Activated CD8-positive, alpha-beta memory T cell treated with anti-CD3 and anti-CD28 coated beads, Interleukin-2, amount 50 U/mL, for 48 hours (primary cell): ENCODE results near the gene TRAPPC4.
"Not testable (repeated sequence)": the region's sequence is repeated elsewhere in the genome, so short reads cannot be mapped to it uniquely, and the experiment has no call there.

Experiments used
- DNase-seq: peaks from one replicate; pipeline ENCODE4 v3.0.0-alpha.2; 2020

TRAPPC4 gene

DNA sequence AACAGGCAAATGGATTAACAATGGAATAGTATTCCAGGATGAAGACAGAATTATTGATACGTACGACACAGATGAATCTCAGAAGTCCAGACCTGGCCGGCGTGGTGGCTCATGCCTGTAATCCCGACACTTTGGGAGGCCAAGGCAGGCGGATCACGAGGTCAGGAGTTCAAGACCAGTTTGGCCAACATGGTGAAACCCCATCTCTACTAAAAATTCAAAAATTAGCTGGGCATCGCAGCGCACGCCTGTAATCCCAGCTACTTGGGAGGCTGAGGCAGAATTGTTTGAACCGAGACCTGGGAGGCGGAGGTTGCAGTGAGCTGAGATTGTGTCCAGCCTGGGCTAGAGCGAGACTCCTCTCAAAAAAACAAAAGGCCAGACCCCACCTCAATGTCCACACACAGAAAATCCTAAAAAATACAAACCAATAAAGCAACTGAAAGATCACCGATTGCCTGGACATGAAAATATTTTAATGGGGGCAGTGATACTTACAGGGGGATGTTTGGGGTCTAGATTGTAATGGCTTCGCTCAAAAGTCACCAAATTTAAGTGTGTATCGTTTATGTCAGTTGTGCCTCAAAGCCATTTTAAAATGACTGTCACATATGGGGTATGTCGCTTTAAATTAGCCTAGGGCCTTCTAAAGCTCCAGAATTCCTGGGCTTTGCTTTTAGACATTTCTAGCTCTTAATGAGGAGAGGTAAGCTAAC is 4.2 kb upstream of the TRAPPC4 start:
- DNase-seq = no peak

DNA sequence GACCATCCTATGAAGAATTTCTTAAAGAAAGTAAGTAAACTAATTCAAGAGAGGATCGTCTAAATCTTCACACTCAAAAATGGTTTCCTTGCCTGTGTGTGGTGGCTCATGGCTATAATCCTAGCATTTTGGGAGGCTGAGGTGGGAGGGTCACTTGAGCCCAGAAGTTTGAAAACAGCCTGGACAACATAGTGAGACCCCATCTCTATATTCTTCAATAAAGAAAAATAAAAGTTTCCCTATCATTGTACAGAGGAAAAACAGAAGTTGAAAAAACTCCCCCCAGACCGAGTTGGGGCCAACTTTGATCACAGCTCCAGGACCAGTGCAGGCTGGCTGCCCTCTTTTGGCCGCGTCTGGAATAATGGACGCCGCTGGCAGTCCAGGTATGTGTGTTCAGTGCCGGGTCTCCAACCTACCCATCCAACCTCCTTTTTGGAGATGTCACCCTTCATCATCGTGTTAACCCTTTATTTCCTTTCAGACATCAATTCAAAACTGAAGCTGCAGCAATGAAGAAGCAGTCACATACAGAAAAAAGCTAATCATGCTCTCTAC is 3.4 kb upstream of the TRAPPC4 start:
- DNase-seq = no peak

DNA sequence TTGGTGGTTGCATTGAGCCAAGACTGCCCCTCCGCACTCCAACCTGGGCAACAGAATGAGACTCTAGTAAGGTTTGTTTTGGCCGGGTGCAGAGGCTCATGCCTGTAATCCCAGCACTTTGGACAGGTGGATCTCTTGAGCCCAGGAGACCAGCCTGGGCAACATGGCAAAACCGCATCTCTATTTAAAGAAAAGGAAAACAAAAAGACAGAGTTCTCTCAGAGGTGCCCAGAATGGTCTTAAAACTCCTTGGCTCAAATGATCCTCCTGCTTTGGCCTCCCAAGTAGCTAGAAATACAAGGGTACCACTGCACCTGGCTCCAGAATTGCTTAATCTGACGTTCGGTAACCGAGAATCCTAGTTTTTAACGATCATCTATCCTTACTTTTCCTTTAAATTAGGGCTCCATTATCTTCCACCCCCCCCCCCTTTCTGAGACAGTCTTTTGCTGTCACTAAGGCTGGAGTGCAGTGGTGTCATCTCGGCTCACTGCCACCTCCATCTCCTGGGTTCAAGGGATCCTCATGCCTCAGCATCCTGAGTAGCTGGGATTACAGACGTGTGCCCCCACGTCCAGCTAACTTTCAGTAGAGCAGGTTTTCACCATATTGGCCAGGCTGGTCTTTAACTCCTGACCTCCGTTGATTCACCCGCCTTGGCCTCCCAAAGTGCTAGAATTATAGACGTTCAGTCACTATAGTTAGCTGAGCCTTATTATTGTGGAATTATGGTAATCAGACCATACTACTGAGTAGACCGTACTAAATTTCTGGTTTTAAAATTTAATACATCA is 2.2 kb upstream of the TRAPPC4 start:
- no peak for DNase-seq

DNA sequence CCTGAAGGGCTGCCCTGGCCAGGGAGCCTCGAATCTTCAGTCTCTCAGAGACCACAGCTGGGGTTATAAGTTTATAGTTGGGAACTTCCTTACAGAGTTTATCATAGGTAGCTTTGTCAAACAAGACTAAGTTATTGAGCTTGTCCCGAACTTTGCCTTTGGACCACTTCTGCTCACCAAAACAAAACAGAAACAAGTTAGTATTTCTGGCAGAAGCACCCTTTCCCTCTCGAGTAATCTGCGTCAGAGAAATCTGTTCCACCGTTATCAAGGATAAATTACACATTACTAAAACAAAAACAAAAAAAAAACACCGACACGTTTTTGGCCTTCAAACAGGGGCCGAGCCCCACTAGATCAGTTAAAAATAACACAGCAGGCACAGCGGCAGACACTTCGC is 1.2 kb upstream of the TRAPPC4 start:
- not testable (repeated sequence) for DNase-seq

DNA sequence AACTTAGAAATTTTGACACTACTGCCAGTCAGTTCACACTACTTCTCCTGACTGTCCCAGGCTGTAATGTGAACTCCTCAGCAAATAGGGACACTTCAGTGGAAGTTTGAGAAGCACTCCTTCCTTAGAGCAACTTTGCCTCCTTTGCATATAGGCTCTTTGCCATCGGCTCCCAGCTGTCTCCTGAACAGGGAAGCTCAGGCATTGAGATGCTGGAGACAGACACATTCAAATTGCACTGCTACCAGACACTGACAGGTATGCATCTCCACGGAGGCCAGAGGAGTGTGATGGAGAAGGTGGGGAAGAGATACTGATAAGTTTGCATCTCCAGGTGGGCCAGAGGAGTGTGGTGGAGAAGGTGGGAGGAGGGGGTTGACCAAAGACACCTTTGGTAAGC is 1.4 kb downstream of the TRAPPC4 start:
- DNase-seq = no peak

DNA sequence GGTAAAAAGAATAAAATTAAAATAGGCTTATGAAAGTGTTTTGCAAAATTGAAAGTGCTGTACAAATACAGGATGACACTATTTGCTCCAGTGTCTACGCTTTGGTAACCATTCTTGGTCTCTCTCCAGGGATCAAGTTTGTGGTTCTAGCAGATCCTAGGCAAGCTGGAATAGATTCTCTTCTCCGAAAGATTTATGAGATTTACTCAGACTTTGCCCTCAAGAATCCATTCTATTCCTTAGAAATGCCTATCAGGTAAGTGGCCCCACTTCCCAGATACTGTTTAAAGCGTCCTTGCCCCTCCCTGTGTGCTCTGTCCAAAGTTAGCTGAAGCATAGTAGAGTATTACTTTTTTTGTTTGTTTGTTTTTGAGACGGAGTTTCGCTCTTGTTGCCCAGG is 3.1 kb downstream of the TRAPPC4 start:
- DNase-seq = no peak

DNA sequence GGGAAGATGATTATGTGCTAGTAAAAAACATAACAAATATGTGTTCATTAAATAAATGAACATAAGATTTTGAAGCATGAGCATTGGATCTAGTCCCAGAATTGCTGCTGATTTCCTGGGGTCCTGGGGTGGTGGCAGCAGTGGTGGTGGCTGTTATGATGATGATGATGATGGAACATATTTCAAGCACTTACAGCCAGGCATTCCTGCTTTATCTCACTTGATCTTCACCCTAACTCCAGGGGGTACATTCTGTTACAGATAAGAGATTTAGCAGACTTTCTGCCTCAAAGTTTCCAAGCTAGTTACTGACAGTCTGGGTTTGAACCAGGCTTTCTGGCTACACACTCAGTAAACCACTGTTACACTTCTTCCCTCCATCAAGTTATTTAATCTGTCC is 5.2 kb downstream of the TRAPPC4 start:
- DNase-seq = no peak

DNA sequence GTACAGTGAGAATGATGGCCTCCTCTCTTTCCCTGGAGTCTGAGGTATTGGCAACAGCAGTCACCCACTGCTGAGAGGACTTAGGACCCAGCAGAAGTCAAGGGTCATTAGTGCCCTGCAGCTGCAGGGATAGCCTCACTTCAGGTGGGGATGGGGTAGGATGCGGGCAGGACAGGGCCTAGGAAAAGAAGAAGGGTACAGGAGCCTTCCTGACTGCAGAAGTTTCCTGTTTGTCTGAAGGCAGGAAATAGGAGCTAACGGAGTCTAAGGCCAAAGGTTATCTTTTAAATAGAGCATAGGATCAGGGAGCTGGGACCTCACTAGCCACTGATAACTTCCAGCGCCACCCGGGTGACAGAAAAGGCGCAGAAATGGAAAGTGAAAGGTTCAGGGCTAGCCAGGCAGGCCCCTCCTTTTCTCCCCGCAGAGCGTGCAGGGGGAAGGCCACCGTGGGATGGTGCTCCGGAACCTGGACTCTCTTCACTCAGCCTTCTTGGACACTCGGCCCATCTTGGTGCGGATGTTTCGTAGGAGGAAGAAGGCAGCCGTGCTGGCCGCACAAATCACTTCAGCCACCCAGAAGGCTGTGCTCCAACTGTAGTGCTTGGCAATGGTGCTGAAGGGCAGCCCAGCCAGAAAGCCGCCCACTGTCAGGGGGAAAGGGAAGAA is 6.0 kb downstream of the TRAPPC4 start:
- no peak for DNase-seq

DNA sequence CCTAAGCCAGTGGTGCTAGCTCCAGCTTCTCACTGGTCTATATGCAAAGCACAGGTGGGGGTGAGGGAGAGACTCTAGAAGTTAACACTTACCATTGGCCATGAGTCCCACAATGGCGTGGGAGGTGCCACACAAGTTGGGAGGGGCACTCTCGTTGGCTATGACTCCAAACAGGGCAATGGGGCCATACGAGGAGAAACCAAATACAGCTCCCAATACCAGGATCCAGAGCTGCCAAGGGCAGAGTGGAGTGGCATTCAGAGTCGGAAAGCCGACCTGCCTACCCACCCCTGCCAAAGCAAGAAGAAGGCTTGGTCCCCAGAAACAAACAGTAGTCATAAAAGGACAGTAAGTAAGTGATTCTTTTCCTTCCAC is 6.5 kb downstream of the TRAPPC4 start:
- DNase-seq = no peak

DNA sequence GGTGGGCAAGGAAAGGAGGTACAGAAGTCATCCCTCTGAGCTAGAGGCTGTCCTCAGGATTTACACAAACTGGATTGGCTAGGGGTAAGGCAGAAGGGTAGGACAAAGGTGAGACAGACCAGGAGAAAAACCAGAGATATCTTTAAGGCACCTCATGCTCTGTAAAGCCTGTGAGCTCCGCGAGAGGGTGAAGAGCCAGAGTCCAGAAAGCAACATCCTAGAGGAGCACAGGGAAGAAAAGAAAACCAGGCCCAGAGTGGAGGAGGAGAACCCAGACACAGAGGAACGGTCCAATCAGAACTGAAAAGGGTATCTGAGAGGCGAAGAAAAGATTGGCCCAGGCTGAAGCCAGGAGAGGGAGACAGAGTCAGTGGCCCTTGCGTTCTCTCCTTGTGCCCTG is 7.0 kb downstream of the TRAPPC4 start:
- no peak for DNase-seq

DNA sequence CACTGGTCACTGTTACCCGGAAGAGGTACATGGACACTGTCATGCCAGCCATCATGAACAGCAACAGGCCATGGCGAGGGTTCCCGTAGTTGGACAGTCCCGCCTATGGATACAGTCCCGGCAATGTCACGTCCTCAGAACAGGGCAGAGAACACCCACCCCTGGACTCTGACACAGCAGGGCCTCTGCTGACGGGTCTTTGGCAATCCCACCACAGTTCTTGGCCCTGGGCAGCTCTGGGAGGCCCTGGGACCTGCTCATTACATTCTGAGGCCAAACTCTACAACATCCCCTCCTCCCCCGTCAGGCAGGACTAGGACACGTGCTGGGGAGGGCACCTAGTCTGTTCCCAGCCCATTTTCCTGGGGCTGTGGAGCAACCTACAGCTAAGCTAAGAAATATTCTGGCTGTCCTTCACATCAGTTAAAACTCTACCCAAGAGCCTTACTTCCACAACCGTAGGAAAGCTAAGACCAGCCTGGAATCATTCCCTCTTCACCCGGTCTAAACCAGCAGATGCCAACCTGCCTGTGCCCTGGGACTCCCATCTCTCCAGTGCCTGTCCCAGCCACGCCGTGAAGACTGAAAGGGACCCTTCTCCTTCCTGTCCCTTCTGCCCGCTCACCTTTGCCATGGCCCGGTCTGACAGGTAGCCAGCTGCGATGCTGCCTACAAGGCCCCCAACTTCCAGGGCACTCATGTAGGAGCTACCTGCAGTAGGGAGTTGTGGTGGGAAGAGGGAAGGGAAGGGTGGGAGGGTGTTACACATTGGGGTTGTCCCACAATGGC is 7.6 kb downstream of the TRAPPC4 start:
- DNase-seq = no peak

DNA sequence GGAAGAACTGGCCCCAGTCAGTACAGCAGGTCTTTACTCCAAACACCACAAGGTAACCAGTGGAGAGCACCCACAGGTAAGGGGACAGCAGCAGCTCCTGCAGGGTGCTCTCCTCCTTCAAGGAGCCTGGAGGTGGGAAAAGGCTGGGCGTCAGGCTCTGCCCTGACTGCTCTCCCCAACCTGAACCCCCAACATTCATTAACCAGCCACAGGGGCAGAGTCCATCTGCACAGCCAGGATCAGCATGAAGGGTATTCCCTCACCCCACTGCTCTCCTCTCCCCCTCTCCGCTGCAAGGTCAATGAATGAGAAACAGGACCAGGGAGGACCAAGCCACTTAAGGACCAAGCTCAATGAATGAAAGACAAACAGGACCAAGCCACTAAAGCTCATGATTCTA is 8.4 kb downstream of the TRAPPC4 start:
- no peak for DNase-seq

DNA sequence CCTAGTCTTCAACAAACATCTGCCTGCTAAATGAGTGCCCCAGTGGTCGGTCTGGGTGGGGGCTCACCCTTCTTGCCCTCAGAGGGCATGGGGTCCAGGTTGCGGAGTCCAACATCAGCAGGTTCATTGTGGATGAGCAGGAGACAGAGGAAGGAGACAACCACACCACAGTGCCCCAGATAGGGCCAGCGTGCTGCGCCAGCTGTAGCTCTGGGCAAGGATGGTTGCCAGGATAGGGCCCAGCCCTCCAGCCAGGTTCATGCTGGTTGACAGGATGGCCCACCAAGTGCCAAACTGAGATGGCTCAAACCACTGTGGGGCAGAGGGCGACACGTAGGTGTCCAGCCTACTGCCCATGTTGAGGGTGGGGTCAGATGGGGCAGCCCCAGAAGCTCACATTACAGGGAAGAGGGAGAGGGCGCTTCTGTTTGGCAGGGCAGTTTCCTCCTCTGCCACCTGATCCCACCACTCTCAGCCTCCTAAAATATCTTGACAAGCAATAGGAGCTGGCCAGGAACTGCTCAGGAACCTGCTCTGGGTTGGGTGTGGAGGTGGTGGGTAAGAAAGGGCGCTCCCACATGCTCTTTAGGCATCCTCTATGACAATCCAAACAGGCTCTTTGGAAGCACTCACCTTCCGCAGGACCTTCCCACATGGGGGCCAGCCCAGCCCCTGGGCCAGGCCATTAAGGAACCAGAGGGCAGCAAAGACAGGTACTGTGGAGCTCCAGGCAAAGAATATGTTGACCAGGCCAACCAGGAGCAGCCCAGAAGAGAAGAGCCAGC is 9.2 kb downstream of the TRAPPC4 start:
- no peak for DNase-seq

DNA sequence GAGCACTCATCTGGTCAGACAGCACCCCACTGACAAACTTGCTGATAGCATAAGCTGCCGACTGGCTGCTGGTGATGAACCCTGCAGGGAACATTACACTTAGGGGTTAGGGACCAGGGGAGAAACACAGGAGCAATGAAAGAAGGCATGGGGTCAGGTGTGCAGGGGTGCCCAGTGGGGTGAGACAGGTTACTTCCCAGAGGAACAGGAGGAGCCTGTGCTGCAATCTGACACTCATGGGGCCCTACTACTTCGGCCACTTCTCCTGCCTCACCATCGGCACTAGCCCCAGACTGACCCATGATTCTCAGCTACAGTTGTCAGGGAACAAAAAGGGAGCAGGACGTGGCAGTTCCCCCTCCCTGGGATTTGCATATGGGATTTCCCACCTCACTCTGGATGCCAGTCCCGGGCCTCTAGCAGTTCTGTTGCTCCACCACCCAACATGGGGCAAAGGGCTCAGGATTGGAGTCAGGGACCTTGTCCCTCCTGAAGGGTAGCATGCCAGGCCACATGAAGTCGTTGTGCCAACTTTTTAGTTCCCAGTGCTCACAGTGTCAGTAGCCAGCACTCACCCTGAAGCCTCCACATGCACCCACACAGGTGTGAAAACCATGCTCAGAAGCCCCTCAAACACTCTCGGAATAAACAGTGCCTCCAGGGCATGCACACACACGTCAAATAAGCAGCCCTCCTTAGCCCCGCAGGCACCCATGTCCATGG is 9.9 kb downstream of the TRAPPC4 start:
- no peak for DNase-seq

DNA sequence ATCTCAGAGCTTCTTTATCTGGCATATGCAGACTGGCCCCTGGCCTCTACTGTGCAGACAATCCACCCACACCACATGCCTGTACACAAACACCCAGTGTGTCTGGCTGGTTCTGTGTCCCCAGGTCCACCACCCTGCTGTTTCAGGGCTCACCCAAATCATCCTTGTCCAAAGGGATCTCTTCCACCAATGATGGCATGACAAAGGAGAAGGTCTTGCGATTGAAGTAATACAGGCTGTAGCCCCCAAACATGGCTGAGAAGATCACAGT is 10.4 kb downstream of the TRAPPC4 start:
- no peak for DNase-seq

DNA sequence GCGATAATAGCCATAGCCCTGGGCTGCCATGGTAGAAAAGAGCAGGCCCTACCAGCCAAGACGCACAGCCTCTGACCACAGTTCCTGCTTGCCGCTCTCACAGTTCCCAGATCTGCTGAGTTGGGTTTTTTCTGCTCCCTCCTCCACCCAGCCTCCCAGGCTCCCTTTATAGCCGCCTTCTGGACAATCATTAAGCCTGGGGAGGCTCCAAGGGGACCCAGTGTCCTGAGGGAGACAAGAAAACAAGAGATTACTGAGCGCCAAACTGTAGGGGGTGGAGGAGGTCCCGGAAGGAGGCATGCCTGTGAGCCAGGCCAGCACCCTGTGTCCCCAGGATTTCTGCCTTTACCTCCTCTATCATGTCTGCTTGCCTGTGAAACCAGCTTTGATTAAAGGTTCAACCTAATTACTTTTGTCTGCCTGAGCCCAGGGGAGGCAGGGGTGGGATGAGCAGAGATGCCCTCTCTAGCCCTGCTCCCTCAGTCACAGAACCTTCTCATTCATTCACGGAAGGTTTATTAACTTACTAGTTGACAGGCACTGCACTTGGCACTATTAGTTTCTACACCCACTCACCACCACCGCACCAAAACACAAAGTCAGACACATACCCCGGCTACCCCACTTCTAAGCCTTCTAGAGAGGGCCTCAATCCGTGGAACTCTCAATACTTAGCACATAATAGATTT is 10.9 kb downstream of the TRAPPC4 start:
- DNase-seq = no peak

DNA sequence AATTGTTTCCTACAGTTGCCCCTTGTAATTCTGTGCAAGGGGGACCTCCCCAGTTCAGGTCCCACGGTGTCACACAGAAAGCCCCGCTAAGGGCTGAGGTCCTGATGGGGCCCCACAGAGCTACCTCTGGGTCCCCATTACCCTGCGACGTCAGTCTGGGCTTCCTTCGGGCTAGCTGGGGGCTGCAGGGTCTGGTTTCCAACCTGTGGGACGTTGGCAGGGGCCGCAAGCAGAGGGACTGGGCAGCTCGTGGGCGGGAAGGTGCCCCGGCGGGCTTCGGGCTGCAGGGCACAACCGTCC is 11.4 kb downstream of the TRAPPC4 start:
- DNase-seq = no peak

DNA sequence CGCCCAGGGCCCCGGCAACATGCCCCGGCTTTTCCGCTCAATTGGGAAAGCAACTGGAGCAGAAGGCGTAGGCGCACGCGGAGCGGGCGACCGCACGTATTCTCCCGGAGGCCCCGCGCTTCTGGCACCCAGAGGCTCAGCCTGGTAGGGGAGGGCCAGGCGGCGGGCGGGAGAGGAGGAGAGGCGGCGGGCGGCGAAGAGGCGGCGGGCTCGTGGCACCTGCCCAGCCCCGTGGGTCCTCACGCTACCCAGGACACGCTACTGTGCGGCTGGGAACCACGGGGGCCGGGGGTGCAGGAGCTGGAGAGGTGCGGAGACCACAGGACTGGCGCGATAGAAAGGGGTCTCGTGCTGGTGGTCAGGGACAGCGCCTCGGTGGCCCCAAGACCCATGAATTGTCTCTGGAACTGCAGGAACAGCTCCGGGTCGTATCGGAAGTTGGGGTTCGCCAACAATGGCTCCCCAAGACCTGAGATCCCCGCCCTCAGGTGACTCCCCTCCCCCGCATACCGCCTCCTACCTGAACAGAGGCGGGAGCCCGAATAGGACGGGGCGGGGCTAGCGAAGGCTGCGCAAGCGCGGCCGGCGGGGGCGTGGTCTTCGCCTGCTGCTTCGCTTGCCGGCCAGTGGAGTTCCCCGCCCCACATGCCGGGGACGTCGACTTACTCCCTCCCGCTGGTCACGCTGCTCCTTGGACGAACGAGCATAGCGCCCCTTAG is 11.9 kb downstream of the TRAPPC4 start, which contains the start of gene SLC37A4:
TSS of gene SLC37A4 (minus strand) at position 549 of the 719 bp plus-strand sequence.
- DNase-seq = peak; percentile 100

DNA sequence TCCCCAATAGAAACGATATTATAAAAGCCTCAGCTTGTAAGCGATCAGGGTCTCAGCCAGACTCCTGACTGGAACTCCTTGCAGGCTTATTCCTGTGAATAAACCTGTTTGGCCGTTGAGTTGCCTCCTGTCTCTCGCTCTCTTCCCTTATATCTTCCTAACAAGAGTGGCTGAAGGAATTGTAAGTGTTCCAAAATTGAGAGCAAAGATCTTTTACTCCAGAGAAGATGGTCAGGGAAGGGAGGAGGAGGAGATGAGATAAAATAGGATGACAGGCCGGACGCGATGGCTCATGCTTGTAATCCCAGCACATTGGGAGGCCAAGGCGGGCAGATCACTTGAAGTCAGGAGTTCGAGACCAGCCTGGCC is 13.3 kb downstream of the TRAPPC4 start:
- DNase-seq = no peak

DNA sequence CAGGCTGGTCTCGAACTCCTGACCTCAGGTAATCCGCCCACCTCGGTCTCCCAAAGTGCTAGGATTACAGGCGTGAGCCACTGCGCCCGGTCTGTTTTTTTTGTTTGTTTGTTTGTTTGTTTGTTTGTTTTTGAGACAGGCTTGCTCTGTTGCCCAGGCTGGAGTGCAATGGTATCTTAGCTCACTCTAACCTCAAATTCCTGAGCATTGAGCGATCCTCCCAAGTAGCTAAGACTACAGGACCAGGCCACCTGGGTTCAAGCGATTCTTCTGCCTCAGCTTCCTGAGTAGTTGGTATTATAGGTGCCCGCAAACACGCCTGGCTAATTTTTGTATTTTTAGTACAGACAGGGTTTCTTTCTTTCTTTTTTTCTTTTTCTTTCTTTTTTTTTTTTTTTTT is 14.9 kb downstream of the TRAPPC4 start:
- DNase-seq = not testable (repeated sequence)

DNA sequence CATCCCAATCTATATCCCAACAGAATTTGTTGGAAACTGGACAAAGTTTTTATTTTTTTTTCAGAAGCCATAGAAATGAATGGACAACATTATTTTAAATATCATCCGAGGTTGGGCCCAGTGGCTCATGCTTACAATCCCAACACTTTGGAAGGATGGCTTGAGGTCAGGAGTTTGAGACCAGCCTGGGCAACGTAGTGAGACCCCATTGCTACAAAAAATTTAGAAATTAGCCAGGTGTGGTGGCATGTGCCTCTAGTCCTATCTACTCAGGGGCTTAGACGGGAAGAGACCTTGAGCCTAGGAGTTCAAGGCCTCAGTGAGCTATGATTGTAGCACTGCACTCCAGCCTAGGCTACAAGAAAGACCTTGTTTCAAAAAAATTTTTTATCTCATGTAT is 16.2 kb downstream of the TRAPPC4 start:
- no peak for DNase-seq
